Mucosa of descending colon (tissue), 3 donors: ENCODE data around the gene KRTAP9-1. TPM values are rescaled to one million over a fixed set of nuclear protein-coding genes. Genes with fewer than 3 reads are reported as not detected.
"Not testable (repeated sequence)": the region's sequence is repeated elsewhere in the genome, so short reads cannot be mapped to it uniquely, and the experiment has no call there.

Experiments
- ATAC-seq: fragments of 200-7000 bp; cut with Tn5 transposase; one replicate; pipeline ENCODE4 v1.9.1; 2020; ENCODE audit warnings: mild to moderate bottlenecking, moderate library complexity
- DNase-seq, 3 donors: peaks; one replicate each; pipeline ENCODE4 v3.0.0-alpha.2; 2020
- H3K36me3 ChIP-seq: fragments of 200-600 bp; one replicate; pipeline ENCODE4 v1.8.0; 2021; ENCODE audit warnings: low read depth, mild to moderate bottlenecking
- H3K4me1 ChIP-seq: fragments of 200-600 bp; one replicate; pipeline ENCODE4 v1.8.0; 2021; ENCODE audit warnings: low read depth, mild to moderate bottlenecking
- H3K4me3 ChIP-seq: fragments of 200-600 bp; one replicate; pipeline ENCODE4 v1.8.0; 2021; ENCODE audit warnings: mild to moderate bottlenecking
- H3K9me3 ChIP-seq: fragments of 200-600 bp; one replicate; pipeline ENCODE4 v1.8.0; 2021; ENCODE audit warnings: mild to moderate bottlenecking
- intact Hi-C, 2 donors: fragments of 100-400 bp; cut with DNase I in 1 of 2; cut with micrococcal nuclease in 1 of 2; formaldehyde crosslinking; loops; one replicate each; pipeline versions ENCODE4 v1.11.0 to v1.11.1; 2022; cut with DNase I, micrococcal nuclease
- long read RNA-seq, 2 donors: library from polyadenylated mRNA; unstranded; transcript quantifications; one replicate each; pipeline ENCODE4 v2.0.0, GENCODE V29; 2019 to 2021
- total RNA-seq, 3 donors: library from RNA; stranded (reverse); fragmentation: NEBNext Ultra II Directional in 2 of 3; extraction: Animal tissue kit (Norgen Biotek cat#: 25700) in 2 of 3; gene quantifications; one replicate each; pipeline versions ENCODE4 v1.2.1 to v1.2.4, GENCODE V29; 2021 to 2023
- TF ChIP-seq, protein P1 (sequence below): fragments of 200-600 bp; IDR thresholded peaks from one replicate; pipeline ENCODE4 v1.8.0; 2022; ENCODE audit warnings: antibody characterized with exemption, mild to moderate bottlenecking
- donor health status: DM: no; HTN: no; CAD: no; lungs with moderate emphysema.
- donor health status: DM: no; HTN: no; CAD: no.
- donor health status: DM: no; HTN: yes; CAD: no.

Gene KRTAP9-1, protein sequence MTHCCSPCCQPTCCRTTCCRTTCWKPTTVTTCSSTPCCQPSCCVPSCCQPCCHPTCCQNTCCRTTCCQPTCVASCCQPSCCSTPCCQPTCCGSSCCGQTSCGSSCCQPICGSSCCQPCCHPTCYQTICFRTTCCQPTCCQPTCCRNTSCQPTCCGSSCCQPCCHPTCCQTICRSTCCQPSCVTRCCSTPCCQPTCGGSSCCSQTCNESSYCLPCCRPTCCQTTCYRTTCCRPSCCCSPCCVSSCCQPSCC
- total RNA-seq, result not detected
- long read RNA-seq, donor 1, result 0 reads
- long read RNA-seq, donor 2, result 0 reads

DNA sequence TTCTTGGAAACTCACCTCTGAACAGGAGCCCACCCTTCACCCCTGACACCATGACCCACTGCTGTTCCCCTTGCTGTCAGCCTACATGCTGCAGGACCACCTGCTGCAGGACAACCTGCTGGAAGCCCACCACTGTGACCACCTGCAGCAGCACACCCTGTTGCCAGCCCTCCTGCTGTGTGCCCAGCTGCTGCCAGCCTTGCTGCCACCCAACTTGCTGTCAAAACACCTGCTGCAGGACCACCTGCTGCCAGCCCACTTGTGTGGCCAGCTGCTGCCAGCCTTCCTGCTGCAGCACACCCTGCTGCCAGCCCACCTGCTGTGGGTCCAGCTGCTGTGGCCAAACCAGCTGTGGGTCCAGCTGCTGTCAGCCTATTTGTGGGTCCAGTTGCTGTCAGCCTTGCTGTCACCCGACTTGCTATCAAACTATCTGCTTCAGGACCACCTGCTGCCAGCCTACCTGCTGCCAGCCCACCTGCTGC, at the start of gene KRTAP9-1:
TSS of gene KRTAP9-1 (plus strand) at position 51 of the 482 bp plus-strand sequence. CDS start at position 51, 0 bp downstream.
- H3K36me3 ChIP-seq, H3K4me1 ChIP-seq, DNase-seq, H3K9me3 ChIP-seq, H3K4me3 ChIP-seq, intact Hi-C loops, ATAC-seq: not testable (repeated sequence)

DNA sequence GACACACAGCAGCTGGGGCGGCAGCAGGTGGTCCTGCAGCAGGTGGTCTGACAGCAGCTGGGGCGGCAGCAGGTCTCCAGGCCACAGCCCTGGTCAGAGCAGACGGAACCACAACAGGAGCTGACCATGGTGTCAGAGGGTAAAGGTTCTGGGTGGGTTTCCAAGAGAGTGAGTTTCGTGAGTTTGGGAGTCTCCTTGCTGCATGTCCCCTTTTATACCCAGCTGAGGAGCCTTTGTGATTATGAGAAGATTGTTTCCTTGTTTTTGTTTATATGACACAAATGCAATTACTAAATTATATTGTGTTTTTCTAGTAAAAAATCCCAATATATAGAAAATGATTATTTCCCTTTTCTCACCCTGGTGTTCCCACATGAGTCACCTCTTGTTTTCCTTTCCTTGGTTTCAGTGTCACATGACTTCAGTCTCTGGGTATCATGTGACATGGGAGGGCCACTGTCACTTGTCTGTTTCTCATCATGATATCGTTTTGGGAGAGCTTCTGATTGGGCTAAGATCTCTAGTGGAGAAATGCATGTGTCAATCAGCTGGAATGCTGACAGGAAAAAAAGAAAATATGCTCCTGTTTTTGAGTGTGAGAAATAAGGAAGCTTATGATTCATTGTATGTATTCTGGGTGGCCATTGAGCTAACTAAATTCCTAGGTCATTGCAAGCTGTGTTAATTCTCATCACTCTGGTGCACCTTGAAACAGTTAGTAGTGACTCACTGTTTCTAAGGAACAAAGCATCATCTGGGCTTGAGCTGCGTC, 49.1 kb upstream of the KRTAP9-1 start, which contains the start of gene KRTAP4-6:
TSS of gene KRTAP4-6 (minus strand) at position 185 of the 772 bp plus-strand sequence. CDS start at position 128, 57 bp downstream.
- Histone ChIP-seq H3K4me3 (no peak within 1 kb of the TSS), H3K9me3 (peaks cover 10% of the 10 kb centered on the region), H3K36me3 (no peaks in the 10 kb centered on the region), H3K4me1 (no peaks in the 10 kb centered on the region)
- ATAC-seq (no peak), DNase-seq (no peak)
- TF ChIP-seq, protein P1, sequence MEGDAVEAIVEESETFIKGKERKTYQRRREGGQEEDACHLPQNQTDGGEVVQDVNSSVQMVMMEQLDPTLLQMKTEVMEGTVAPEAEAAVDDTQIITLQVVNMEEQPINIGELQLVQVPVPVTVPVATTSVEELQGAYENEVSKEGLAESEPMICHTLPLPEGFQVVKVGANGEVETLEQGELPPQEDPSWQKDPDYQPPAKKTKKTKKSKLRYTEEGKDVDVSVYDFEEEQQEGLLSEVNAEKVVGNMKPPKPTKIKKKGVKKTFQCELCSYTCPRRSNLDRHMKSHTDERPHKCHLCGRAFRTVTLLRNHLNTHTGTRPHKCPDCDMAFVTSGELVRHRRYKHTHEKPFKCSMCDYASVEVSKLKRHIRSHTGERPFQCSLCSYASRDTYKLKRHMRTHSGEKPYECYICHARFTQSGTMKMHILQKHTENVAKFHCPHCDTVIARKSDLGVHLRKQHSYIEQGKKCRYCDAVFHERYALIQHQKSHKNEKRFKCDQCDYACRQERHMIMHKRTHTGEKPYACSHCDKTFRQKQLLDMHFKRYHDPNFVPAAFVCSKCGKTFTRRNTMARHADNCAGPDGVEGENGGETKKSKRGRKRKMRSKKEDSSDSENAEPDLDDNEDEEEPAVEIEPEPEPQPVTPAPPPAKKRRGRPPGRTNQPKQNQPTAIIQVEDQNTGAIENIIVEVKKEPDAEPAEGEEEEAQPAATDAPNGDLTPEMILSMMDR, result no peak
- intact Hi-C loops, result no loop called here

DNA sequence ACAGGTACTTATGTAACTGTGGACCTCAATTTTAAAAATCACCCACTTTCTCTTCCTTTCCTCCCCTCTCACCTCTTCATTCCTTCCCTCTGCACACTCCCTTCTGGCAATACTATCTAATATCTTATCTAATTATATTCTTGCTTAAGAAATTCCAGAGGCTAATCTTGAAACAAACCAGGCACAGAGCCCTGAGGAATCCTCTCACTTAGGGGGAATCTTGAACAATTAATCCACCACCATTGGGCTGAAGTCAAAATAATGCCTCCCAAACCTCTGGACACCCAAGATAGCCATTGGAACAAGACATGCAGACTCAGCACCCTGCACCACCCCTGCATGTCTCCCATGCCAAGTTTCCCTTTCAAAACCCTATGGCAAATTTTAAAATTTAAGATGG, 48.3 kb upstream of the KRTAP9-1 start:
- H3K9me3 ChIP-seq, result peaks cover 10% of the 10 kb centered on the region
- TF ChIP-seq, protein P1, result no peak
- DNase-seq (no peak), ATAC-seq (no peak)
- intact Hi-C loops, result no loop called here
- no peaks in the 10 kb centered on the region for H3K36me3 ChIP-seq
- no peaks in the 10 kb centered on the region for H3K4me1 ChIP-seq
- no peak overlapping the region for H3K4me3 ChIP-seq

DNA sequence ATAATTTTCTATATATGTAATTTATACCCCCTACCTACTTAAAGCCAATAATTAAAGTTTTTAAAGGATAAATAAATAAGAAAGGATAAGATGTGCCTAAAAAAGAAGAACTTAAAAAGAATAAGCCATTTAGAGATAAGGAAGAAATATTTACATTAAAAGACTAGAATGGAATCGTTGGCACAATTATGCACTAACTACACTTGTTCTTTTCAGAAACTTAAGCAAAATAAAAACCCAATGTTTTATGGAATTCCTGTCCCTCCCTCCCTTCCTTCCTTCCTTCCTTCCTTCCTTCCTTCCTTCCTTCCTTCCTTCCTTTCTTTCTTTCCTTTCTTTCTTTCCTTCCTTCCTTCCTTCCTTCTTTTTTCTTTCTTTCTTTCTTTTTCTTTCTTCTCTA, 44.8 kb upstream of the KRTAP9-1 start:
- peaks cover 10% of the 10 kb centered on the region for H3K9me3 ChIP-seq
- DNase-seq (no peak), ATAC-seq (no peak)
- H3K4me3 ChIP-seq, result no peak overlapping the region
- H3K4me1 ChIP-seq, result no peaks in the 10 kb centered on the region
- TF ChIP-seq, protein P1, result no peak
- no peaks in the 10 kb centered on the region for H3K36me3 ChIP-seq
- intact Hi-C loops, result no loop called here

DNA sequence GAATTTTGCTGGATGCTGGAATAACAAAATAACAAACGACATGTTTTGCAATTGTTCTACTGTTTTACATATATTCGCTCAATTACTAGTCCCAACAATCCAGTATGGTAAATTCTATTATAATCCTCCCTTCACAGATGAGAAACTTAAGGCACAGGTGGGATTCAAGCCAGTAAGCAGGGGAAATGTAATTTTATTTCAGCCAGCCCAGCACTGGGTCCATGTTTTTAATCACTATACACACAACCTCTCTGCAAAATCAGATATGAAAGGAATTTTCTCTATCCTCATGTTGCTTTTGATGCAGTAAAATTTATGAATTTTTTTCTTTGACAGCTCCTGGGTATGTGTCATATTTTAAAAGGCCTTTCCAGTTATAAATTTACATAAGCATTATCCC, 44.4 kb upstream of the KRTAP9-1 start:
- intact Hi-C loops, result no loop called here
- TF ChIP-seq, protein P1, result no peak

More for the DNA sequence above, 44.4 kb upstream of the KRTAP9-1 start:
- H3K36me3 ChIP-seq, result no peaks in the 10 kb centered on the region
- no peak for DNase-seq
- no peak for ATAC-seq
- peaks cover 10% of the 10 kb centered on the region for H3K9me3 ChIP-seq
- no peaks in the 10 kb centered on the region for H3K4me1 ChIP-seq
- H3K4me3 ChIP-seq, result no peak overlapping the region
